ENCODE data around the gene LBX1.

DNA sequence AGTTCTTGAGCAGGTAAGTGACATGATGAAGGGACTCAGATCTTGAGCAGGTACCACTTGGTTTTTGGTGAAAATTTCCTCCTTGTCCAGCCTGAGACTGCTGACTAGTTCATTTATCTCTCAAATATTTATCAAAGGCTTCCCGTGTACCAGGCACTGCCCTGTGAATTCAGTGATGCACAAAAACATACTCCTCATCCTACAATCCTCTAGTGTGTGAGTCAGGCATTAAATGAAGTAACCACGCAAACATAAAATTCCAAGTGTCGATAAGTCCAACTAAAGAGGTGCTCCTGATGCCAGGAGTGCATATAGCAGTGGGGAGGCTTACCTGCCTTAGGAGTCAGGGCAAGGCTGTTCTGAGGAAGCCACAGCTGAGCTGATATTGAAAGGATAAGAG lies 41.5 kb upstream of the LBX1 start:
- TF ChIP-seq POLR2A (IDR thresholded peaks at IDR 0.05), result no peak
- TF ChIP-seq CTCF (IDR thresholded peaks at IDR 0.05), result no peak
- TF ChIP-seq POLR2AphosphoS5 (IDR thresholded peaks at IDR 0.05), result no peak
